C4-2B (cell line): Measurements from ENCODE around the gene PPM1B.

Source experiments
- CTCF ChIP-seq: fragments of 450-650 bp; conservative IDR thresholded peaks from 2 replicates; pipeline ENCODE4 v1.5.1; 2017; ENCODE audit warnings: mild to moderate bottlenecking
- ZFX ChIP-seq: fragments of 450-650 bp; IDR thresholded peaks from 2 replicates; pipeline ENCODE4 v1.6.1; 2017

- TF ChIP-seq CTCF: no peak
- TF ChIP-seq ZFX: no peak
Observed at GRCh38 chr2:44131177-44131576, 37.5 kb upstream of the PPM1B start.
